ENCODE results near the gene TM4SF20.

- no peak for TF ChIP-seq CTCF (IDR thresholded peaks at IDR 0.05; ENCODE audit: low read length)
- TF ChIP-seq EZH2 (IDR thresholded peaks at IDR 0.05; ENCODE audit: borderline replicate concordance, low read length) = no peak
Observed at GRCh38 chr2:227313310-227313709, 65.8 kb downstream of the TM4SF20 start.
